Measurements from ENCODE around the gene MUC2.

DNA sequence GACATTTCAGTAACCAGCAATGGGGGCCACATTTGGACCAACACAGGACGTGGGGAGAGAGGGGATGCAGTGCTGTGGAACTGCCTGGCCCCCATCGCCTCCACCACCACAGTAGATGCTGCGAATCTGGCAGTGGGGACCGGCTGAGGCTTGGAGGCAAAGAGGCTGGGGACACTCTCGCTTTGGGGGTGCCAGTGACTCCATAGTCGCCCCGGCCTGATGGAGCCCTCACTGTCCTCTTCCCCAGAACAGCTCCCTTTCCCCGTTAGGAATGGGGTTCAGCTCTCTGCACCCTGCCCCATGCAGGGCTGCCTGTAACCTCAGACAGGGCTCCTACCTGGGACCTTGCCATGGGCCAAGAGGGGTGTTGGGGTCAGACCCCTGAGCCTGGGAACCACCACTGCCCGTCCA lies 1.8 kb upstream of the MUC2 start:
- TF ChIP-seq, protein P1, sequence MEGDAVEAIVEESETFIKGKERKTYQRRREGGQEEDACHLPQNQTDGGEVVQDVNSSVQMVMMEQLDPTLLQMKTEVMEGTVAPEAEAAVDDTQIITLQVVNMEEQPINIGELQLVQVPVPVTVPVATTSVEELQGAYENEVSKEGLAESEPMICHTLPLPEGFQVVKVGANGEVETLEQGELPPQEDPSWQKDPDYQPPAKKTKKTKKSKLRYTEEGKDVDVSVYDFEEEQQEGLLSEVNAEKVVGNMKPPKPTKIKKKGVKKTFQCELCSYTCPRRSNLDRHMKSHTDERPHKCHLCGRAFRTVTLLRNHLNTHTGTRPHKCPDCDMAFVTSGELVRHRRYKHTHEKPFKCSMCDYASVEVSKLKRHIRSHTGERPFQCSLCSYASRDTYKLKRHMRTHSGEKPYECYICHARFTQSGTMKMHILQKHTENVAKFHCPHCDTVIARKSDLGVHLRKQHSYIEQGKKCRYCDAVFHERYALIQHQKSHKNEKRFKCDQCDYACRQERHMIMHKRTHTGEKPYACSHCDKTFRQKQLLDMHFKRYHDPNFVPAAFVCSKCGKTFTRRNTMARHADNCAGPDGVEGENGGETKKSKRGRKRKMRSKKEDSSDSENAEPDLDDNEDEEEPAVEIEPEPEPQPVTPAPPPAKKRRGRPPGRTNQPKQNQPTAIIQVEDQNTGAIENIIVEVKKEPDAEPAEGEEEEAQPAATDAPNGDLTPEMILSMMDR (IDR thresholded peaks at IDR 0.05 in 2 of 3, conservative IDR thresholded peaks at IDR 0.05 in 1 of 3; ENCODE audit: borderline replicate concordance in 1 of 3, insufficient read depth in 1 of 3, low read depth in 2 of 3, low read length in 2 of 3) = no peak
- no peak for TF ChIP-seq ZNF274 (IDR thresholded peaks at IDR 0.05; ENCODE audit: low read depth, low read length)
- no peak for TF ChIP-seq JUND (IDR thresholded peaks at IDR 0.05)
- TF ChIP-seq, protein P2, sequence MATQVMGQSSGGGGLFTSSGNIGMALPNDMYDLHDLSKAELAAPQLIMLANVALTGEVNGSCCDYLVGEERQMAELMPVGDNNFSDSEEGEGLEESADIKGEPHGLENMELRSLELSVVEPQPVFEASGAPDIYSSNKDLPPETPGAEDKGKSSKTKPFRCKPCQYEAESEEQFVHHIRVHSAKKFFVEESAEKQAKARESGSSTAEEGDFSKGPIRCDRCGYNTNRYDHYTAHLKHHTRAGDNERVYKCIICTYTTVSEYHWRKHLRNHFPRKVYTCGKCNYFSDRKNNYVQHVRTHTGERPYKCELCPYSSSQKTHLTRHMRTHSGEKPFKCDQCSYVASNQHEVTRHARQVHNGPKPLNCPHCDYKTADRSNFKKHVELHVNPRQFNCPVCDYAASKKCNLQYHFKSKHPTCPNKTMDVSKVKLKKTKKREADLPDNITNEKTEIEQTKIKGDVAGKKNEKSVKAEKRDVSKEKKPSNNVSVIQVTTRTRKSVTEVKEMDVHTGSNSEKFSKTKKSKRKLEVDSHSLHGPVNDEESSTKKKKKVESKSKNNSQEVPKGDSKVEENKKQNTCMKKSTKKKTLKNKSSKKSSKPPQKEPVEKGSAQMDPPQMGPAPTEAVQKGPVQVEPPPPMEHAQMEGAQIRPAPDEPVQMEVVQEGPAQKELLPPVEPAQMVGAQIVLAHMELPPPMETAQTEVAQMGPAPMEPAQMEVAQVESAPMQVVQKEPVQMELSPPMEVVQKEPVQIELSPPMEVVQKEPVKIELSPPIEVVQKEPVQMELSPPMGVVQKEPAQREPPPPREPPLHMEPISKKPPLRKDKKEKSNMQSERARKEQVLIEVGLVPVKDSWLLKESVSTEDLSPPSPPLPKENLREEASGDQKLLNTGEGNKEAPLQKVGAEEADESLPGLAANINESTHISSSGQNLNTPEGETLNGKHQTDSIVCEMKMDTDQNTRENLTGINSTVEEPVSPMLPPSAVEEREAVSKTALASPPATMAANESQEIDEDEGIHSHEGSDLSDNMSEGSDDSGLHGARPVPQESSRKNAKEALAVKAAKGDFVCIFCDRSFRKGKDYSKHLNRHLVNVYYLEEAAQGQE (IDR thresholded peaks at IDR 0.05; ENCODE audit: low read depth) = no peak
- no peak for TF ChIP-seq POLR2A (IDR thresholded peaks at IDR 0.05; ENCODE audit: borderline replicate concordance, extremely low read depth, insufficient read depth, insufficient read length)
- no peak for TF ChIP-seq EGR1 (IDR thresholded peaks at IDR 0.05; ENCODE audit: low read depth)
